HepG2 (cell line): ENCODE results near the gene ABHD1. TPM values are rescaled to one million over a fixed set of nuclear protein-coding genes. Genes with fewer than 3 reads are reported as not detected.

Source experiments
- ADNP ChIP-seq: sonication (generic); formaldehyde crosslinking; IDR thresholded peaks from 2 replicates; pipeline ENCODE4 v1.4.0; 2020; ENCODE audit warnings: missing genetic modification reagents
- ARNT ChIP-seq: fragments of 450-650 bp; IDR thresholded peaks from 2 replicates; pipeline ENCODE4 v1.6.1; 2017
- ELF1 ChIP-seq: sonication (generic); formaldehyde crosslinking; IDR thresholded peaks from 2 replicates; pipeline ENCODE4 v1.4.0; 2020; ENCODE audit warnings: missing genetic modification reagents
- KMT2B ChIP-seq: IDR thresholded peaks from 2 replicates; pipeline ENCODE4 v1.6.1; 2016; ENCODE audit warnings: missing genetic modification reagents, missing compliant biosample characterization
- MBD4 ChIP-seq: IDR thresholded peaks from 2 replicates; pipeline ENCODE4 v1.6.1; 2012; ENCODE audit warnings: low read length, inconsistent platforms, borderline replicate concordance
- MTA1 ChIP-seq: sonication (generic); formaldehyde crosslinking; IDR thresholded peaks from 2 replicates; pipeline ENCODE4 v1.4.0; 2020; ENCODE audit warnings: missing genetic modification reagents, mild to moderate bottlenecking, borderline replicate concordance
- NFRKB ChIP-seq: fragments of 450-650 bp; IDR thresholded peaks from 2 replicates; pipeline ENCODE4 v1.6.1; 2017
- PHF8 ChIP-seq: sonication (generic); formaldehyde crosslinking; IDR thresholded peaks from 2 replicates; pipeline ENCODE4 v1.5.0; 2020; ENCODE audit warnings: missing genetic modification reagents
- SIX1 ChIP-seq: sonication (generic); formaldehyde crosslinking; IDR thresholded peaks from 2 replicates; pipeline ENCODE4 v1.4.0; 2020; ENCODE audit warnings: missing genetic modification reagents, borderline replicate concordance
- SUZ12 ChIP-seq: fragments of 150-350 bp; IDR thresholded peaks from 2 replicates; pipeline ENCODE4 v1.6.1; 2014; ENCODE audit warnings: low read depth, low read length
- TGIF2 ChIP-seq: IDR thresholded peaks from 2 replicates; pipeline ENCODE4 v1.6.1; 2016; ENCODE audit warnings: control low read depth, missing compliant biosample characterization
- ZMYM3 ChIP-seq: sonication (generic); formaldehyde crosslinking; IDR thresholded peaks from 2 replicates; pipeline ENCODE4 v1.5.1; 2020; ENCODE audit warnings: mild to moderate bottlenecking, missing genetic modification reagents
- ZNF383 ChIP-seq: sonication (generic); formaldehyde crosslinking; IDR thresholded peaks from 2 replicates; pipeline ENCODE4 v1.4.0; 2020; ENCODE audit warnings: missing genetic modification reagents, mild to moderate bottlenecking, borderline replicate concordance
- polyA plus RNA-seq, 8 experiments: library from polyadenylated mRNA; depleted of rRNA in 3 of 8; stranded (reverse) in 7 of 8; unstranded in 1 of 8; fragments of >200 nt; fragmentation: Illumina TruSeq in 4 of 8; extraction: Trizol in 4 of 8; gene quantifications; 2 replicates each; pipeline versions ENCODE4 v1.2.1 to v1.2.3, GENCODE V29; 2011 to 2016; ENCODE audit warnings: low read depth in 4 of 8, missing spikeins in 1 of 8, mixed read lengths in 1 of 8; ENCODE audit not compliant: insufficient read depth in 1 of 8
- total RNA-seq, 5 experiments: library from RNA; depleted of rRNA; stranded (reverse); fragments of >200 nt; fragmentation: Illumina TruSeq; extraction: Trizol; gene quantifications; 2 replicates each; pipeline ENCODE4 v1.2.3, GENCODE V29; 2016; ENCODE audit warnings: low read depth in 1 of 5
- TF ChIP-seq, protein P1 (sequence below): sonication (generic); formaldehyde crosslinking; IDR thresholded peaks from 2 replicates; pipeline ENCODE4 v1.8.1; 2023; ENCODE audit warnings: mild to moderate bottlenecking, missing genetic modification reagents, borderline replicate concordance
- TF ChIP-seq, protein P2 (sequence below): sonication (generic); formaldehyde crosslinking; IDR thresholded peaks from 2 replicates; pipeline ENCODE4 v1.5.0; 2020; ENCODE audit warnings: mild to moderate bottlenecking, missing genetic modification reagents, borderline replicate concordance
- TF ChIP-seq, protein P3 (sequence below): sonication (generic); formaldehyde crosslinking; IDR thresholded peaks from 2 replicates; pipeline ENCODE4 v1.8.0; 2022; ENCODE audit warnings: missing genetic modification reagents, mild to moderate bottlenecking, moderate library complexity, borderline replicate concordance
- TF ChIP-seq, protein P4 (sequence below): sonication (generic); formaldehyde crosslinking; IDR thresholded peaks from 2 replicates; pipeline ENCODE4 v1.5.0; 2020; ENCODE audit warnings: mild to moderate bottlenecking, missing genetic modification reagents, borderline replicate concordance

ABHD1 gene
- total and polyA plus RNA-seq, 2 of the 13 experiments (the other 11 are each of a cell fraction or from before 2014, with no cell fraction given) = 0.04 to 0.81 TPM

DNA sequence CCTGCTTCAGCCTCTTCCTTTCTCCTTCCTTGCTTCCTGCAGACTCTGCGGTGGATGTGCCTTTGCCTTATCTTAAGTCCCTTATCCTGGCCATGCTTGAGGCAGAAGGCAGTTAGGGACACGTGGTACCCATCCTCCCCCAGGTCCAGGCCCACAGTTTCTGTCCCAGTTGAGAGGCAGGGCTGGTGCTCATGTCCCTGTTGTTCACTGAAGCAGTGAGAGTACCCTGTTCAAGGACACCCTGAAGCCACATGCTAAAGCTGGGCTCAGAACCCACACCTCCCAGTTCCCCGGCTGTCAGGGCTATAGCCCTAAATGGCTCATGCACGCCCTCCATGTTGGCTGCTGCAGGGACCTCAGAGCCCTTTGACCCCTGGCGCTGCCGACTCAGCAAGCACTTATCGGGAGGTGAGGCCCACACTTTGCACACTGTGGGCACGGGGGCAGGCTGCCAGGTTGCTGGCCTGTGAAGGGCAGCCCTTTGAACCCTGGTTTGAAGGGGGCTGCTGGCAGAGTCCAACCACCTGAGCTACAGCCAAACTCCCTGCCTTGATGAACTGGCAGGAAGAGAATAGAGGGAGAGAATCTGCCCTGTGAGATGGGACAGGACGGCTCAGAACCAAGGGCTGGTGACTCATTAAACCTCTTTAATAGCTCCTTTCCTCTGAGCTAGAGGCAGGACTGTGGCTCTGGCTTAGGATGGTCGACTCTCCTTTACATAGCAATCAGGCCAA is 30.8 kb upstream of the ABHD1 start (continued):
- TF ChIP-seq, protein P1, sequence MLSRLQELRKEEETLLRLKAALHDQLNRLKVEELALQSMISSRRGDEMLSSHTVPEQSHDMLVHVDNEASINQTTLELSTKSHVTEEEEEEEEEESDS (CRISPR knock-in tag) = peak; percentile 79; the same call in 1 of the 2 replicates
- TF ChIP-seq, protein P2, sequence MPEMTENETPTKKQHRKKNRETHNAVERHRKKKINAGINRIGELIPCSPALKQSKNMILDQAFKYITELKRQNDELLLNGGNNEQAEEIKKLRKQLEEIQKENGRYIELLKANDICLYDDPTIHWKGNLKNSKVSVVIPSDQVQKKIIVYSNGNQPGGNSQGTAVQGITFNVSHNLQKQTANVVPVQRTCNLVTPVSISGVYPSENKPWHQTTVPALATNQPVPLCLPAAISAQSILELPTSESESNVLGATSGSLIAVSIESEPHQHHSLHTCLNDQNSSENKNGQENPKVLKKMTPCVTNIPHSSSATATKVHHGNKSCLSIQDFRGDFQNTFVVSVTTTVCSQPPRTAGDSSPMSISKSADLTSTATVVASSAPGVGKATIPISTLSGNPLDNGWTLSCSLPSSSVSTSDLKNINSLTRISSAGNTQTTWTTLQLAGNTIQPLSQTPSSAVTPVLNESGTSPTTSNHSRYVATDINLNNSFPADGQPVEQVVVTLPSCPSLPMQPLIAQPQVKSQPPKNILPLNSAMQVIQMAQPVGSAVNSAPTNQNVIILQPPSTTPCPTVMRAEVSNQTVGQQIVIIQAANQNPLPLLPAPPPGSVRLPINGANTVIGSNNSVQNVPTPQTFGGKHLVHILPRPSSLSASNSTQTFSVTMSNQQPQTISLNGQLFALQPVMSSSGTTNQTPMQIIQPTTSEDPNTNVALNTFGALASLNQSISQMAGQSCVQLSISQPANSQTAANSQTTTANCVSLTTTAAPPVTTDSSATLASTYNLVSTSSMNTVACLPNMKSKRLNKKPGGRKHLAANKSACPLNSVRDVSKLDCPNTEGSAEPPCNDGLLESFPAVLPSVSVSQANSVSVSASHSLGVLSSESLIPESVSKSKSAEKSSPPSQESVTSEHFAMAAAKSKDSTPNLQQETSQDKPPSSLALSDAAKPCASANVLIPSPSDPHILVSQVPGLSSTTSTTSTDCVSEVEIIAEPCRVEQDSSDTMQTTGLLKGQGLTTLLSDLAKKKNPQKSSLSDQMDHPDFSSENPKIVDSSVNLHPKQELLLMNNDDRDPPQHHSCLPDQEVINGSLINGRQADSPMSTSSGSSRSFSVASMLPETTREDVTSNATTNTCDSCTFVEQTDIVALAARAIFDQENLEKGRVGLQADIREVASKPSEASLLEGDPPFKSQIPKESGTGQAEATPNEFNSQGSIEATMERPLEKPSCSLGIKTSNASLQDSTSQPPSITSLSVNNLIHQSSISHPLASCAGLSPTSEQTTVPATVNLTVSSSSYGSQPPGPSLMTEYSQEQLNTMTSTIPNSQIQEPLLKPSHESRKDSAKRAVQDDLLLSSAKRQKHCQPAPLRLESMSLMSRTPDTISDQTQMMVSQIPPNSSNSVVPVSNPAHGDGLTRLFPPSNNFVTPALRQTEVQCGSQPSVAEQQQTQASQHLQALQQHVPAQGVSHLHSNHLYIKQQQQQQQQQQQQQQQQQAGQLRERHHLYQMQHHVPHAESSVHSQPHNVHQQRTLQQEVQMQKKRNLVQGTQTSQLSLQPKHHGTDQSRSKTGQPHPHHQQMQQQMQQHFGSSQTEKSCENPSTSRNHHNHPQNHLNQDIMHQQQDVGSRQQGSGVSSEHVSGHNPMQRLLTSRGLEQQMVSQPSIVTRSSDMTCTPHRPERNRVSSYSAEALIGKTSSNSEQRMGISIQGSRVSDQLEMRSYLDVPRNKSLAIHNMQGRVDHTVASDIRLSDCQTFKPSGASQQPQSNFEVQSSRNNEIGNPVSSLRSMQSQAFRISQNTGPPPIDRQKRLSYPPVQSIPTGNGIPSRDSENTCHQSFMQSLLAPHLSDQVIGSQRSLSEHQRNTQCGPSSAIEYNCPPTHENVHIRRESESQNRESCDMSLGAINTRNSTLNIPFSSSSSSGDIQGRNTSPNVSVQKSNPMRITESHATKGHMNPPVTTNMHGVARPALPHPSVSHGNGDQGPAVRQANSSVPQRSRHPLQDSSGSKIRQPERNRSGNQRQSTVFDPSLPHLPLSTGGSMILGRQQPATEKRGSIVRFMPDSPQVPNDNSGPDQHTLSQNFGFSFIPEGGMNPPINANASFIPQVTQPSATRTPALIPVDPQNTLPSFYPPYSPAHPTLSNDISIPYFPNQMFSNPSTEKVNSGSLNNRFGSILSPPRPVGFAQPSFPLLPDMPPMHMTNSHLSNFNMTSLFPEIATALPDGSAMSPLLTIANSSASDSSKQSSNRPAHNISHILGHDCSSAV = no peak; the same call in 1 of the 2 replicates
- TF ChIP-seq, protein P3, sequence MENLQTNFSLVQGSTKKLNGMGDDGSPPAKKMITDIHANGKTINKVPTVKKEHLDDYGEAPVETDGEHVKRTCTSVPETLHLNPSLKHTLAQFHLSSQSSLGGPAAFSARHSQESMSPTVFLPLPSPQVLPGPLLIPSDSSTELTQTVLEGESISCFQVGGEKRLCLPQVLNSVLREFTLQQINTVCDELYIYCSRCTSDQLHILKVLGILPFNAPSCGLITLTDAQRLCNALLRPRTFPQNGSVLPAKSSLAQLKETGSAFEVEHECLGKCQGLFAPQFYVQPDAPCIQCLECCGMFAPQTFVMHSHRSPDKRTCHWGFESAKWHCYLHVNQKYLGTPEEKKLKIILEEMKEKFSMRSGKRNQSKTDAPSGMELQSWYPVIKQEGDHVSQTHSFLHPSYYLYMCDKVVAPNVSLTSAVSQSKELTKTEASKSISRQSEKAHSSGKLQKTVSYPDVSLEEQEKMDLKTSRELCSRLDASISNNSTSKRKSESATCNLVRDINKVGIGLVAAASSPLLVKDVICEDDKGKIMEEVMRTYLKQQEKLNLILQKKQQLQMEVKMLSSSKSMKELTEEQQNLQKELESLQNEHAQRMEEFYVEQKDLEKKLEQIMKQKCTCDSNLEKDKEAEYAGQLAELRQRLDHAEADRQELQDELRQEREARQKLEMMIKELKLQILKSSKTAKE (CRISPR knock-in tag) = peak; percentile 68; the same call in 1 of the 2 replicates
- no peak for TF ChIP-seq SIX1
- peak; percentile 100 for TF ChIP-seq MTA1 (CRISPR knock-in tag)
- TF ChIP-seq KMT2B (CRISPR knock-in tag) = no peak
- TF ChIP-seq ARNT = no peak
- TF ChIP-seq PHF8 (CRISPR knock-in tag) = peak; percentile 44; the same call in 1 of the 2 replicates
- peak; percentile 62; the same call in 1 of the 2 replicates for TF ChIP-seq ADNP (CRISPR knock-in tag)
- peak; percentile 62; the same call in 1 of the 2 replicates for TF ChIP-seq ELF1
- peak; percentile 86 for TF ChIP-seq TGIF2 (CRISPR knock-in tag)
- peak; percentile 89 for TF ChIP-seq ZMYM3
- TF ChIP-seq, protein P4, sequence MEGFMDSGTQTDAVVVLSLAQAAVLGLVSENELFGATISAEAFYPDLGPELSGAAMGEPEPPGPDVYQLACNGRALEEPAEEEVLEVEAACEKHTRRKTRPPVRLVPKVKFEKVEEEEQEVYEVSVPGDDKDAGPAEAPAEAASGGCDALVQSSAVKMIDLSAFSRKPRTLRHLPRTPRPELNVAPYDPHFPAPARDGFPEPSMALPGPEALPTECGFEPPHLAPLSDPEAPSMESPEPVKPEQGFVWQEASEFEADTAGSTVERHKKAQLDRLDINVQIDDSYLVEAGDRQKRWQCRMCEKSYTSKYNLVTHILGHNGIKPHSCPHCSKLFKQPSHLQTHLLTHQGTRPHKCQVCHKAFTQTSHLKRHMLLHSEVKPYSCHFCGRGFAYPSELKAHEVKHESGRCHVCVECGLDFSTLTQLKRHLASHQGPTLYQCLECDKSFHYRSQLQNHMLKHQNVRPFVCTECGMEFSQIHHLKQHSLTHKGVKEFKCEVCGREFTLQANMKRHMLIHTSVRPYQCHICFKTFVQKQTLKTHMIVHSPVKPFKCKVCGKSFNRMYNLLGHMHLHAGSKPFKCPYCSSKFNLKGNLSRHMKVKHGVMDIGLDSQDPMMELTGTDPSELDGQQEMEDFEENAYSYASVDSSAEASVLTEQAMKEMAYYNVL (CRISPR knock-in tag) = no peak; the same call in 1 of the 2 replicates
- no peak for TF ChIP-seq MBD4
- 0 out of 2 replicates have a peak, but pooled peaks have one; percentile 11 for TF ChIP-seq ZNF383 (CRISPR knock-in tag)
- TF ChIP-seq NFRKB = no peak
- no peak for TF ChIP-seq SUZ12
